Fibroblast of lung (primary cell): ENCODE results near the gene A3GALT2.

Experiments
- EZH2 ChIP-seq: IDR thresholded peaks from 2 replicates; pipeline ENCODE4 v1.5.1; 2012; ENCODE audit warnings: low read length, control low read depth, mild to moderate bottlenecking; ENCODE audit errors: missing control alignments
- TF ChIP-seq, protein P1 (sequence below), 2 donors: IDR thresholded peaks in 1 of 2; conservative IDR thresholded peaks in 1 of 2; 1 replicate in 1 of 2; 2 replicates in 1 of 2; pipeline ENCODE4 v1.5.1; 2011 to 2012; ENCODE audit warnings: low read length in 2 of 2, control low read depth in 1 of 2, inconsistent platforms in 1 of 2, low read depth in 1 of 2, mild to moderate bottlenecking in 1 of 2

DNA sequence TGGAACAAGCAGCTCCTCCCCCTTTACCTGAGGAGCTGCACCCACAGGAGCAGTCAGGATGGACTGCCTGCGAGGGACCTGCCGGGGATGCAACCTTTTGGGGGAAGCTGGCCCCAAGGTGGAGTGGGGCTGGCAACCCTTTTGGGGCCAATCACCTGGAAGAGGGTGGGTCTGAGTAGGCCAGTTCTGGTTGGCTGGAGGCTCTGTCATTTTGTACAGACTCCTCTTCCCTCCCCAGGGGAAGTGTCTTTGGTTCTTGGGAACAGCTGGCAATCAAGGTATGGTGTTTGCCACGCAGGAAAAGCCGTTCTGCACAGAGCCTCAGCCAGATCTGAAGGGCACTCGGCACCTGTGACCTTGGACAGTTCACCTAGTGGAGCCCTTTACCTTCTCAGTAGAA, 280 bp upstream of the A3GALT2 start:
- TF ChIP-seq, protein P1, sequence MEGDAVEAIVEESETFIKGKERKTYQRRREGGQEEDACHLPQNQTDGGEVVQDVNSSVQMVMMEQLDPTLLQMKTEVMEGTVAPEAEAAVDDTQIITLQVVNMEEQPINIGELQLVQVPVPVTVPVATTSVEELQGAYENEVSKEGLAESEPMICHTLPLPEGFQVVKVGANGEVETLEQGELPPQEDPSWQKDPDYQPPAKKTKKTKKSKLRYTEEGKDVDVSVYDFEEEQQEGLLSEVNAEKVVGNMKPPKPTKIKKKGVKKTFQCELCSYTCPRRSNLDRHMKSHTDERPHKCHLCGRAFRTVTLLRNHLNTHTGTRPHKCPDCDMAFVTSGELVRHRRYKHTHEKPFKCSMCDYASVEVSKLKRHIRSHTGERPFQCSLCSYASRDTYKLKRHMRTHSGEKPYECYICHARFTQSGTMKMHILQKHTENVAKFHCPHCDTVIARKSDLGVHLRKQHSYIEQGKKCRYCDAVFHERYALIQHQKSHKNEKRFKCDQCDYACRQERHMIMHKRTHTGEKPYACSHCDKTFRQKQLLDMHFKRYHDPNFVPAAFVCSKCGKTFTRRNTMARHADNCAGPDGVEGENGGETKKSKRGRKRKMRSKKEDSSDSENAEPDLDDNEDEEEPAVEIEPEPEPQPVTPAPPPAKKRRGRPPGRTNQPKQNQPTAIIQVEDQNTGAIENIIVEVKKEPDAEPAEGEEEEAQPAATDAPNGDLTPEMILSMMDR (conservative IDR thresholded peaks at IDR 0.05 in 1 of 2, IDR thresholded peaks at IDR 0.05 in 1 of 2; ENCODE audit: low read depth in 1 of 2, low read length in 2 of 2): no peak
- TF ChIP-seq EZH2: no peak
